IMR-90 (cell line): ENCODE measurements around the gene DAAM1. TPM values are rescaled to one million over a fixed set of nuclear protein-coding genes. Genes with fewer than 3 reads are reported as not detected.

Experiments
- ATAC-seq: fragments of 200-7000 bp; cut with Tn5 transposase; 2 replicates; pipeline ENCODE4 v1.9.1; 2020; ENCODE audit warnings: low read depth, mild to moderate bottlenecking, moderate library complexity
- BruUV-seq: library from RNA; stranded (reverse); fragments of 400-500 nt; replicated peaks from 2 replicates; lab custom pipeline; 2021; lab: Mats Ljungman, UMichigan
- CTCF ChIA-PET: fragments of 300-600 bp; formaldehyde crosslinking; extraction: SDS; loops from one replicate; lab custom pipeline; 2021; ENCODE audit warnings: antibody characterized with exemption; lab: Yijun Ruan, JAX
- POLR2A ChIA-PET: fragments of 300-600 bp; sonication (Branson Sonifier 250); formaldehyde crosslinking; loops from one replicate; lab custom pipeline; 2022; ENCODE audit warnings: antibody characterized with exemption; ENCODE audit not compliant: unreplicated experiment; lab: Charles Lee
- DNase-seq: peaks from one replicate; pipeline ENCODE4 v3.0.0; 2013
- H2AFZ ChIP-seq: replicated peaks from 2 replicates; pipeline ENCODE3; 2013; ENCODE audit warnings: low read length, mild to moderate bottlenecking; ENCODE audit not compliant: poor library complexity
- H2AK5ac ChIP-seq: 2 replicates; pipeline ENCODE4 v1.6.1; 2013; ENCODE audit warnings: low read depth, low read length, inconsistent platforms
- H2AK9ac ChIP-seq: replicated peaks from 2 replicates; pipeline ENCODE3; 2013; ENCODE audit warnings: mild to moderate bottlenecking, low read depth, low read length, moderate library complexity; ENCODE audit not compliant: poor library complexity
- H2BK120ac ChIP-seq: 2 replicates; pipeline ENCODE4 v1.6.1; 2013; ENCODE audit warnings: low read depth, low read length, inconsistent platforms
- H2BK15ac ChIP-seq: 3 replicates; pipeline ENCODE4 v1.6.1; 2013; ENCODE audit warnings: low read depth, low read length, inconsistent platforms
- H2BK20ac ChIP-seq: 2 replicates; pipeline ENCODE4 v1.6.1; 2013; ENCODE audit warnings: low read depth, mild to moderate bottlenecking, inconsistent platforms, low read length, moderate library complexity
- H2BK5ac ChIP-seq: 2 replicates; pipeline ENCODE4 v1.6.1; 2013; ENCODE audit warnings: mild to moderate bottlenecking, low read depth, low read length, inconsistent platforms; ENCODE audit not compliant: poor library complexity, severe bottlenecking
- H3K14ac ChIP-seq: replicated peaks from 2 replicates; pipeline ENCODE4 v1.6.1; 2013; ENCODE audit warnings: low read depth, low read length, inconsistent platforms
- H3K18ac ChIP-seq: 2 replicates; pipeline ENCODE4 v1.6.1; 2013; ENCODE audit warnings: low read depth, low read length, control low read depth
- H3K23ac ChIP-seq: 2 replicates; pipeline ENCODE4 v1.6.1; 2013; ENCODE audit warnings: low read depth, low read length, inconsistent platforms
- H3K27ac ChIP-seq: 2 replicates; pipeline ENCODE4 v1.5.1; 2013; ENCODE audit warnings: mild to moderate bottlenecking, control low read depth, low read length; ENCODE audit not compliant: insufficient read depth
- H3K27me3 ChIP-seq: 2 replicates; pipeline ENCODE4 v1.6.1; 2013; ENCODE audit warnings: low read length; ENCODE audit not compliant: control insufficient read depth, insufficient read depth
- H3K36me3 ChIP-seq: 2 replicates; pipeline ENCODE4 v1.6.1; 2013; ENCODE audit warnings: low read length, mixed read lengths; ENCODE audit not compliant: control insufficient read depth, insufficient read depth
- H3K4ac ChIP-seq: 2 replicates; pipeline ENCODE4 v1.6.1; 2013; ENCODE audit warnings: low read depth, low read length, inconsistent platforms
- H3K4me1 ChIP-seq: 2 replicates; pipeline ENCODE4 v1.6.1; 2013; ENCODE audit warnings: low read length, mixed read lengths; ENCODE audit not compliant: control insufficient read depth, insufficient read depth
- H3K4me2 ChIP-seq: 2 replicates; pipeline ENCODE4 v1.6.1; 2013; ENCODE audit warnings: low read depth, mild to moderate bottlenecking, control low read depth, low read length, moderate library complexity
- H3K4me3 ChIP-seq: 2 replicates; pipeline ENCODE4 v1.5.1; 2013; ENCODE audit warnings: low read depth, mild to moderate bottlenecking, control low read depth, low read length, moderate library complexity; ENCODE audit not compliant: insufficient read depth
- H3K56ac ChIP-seq: 2 replicates; pipeline ENCODE4 v1.6.1; 2013; ENCODE audit warnings: low read length, inconsistent platforms; ENCODE audit not compliant: insufficient read depth; ENCODE audit errors: extremely low read depth
- H3K79me1 ChIP-seq, 2 experiments: 2 replicates each; pipeline ENCODE4 v1.6.1; 2013; ENCODE audit warnings: low read length in 2 of 2, inconsistent platforms in 1 of 2, low read depth in 1 of 2
- H3K9ac ChIP-seq: 2 replicates; pipeline ENCODE4 v1.6.1; 2013; ENCODE audit warnings: low read depth, low read length, control low read depth
- H3K9me1 ChIP-seq: 2 replicates; pipeline ENCODE4 v1.6.1; 2013; ENCODE audit warnings: low read length, inconsistent platforms; ENCODE audit not compliant: insufficient read depth
- H3K9me3 ChIP-seq: 2 replicates; pipeline ENCODE4 v1.6.1; 2013; ENCODE audit warnings: low read length; ENCODE audit not compliant: control insufficient read depth, insufficient read depth
- H4K20me1 ChIP-seq: 2 replicates; pipeline ENCODE4 v1.6.1; 2013; ENCODE audit warnings: low read length, inconsistent platforms; ENCODE audit not compliant: insufficient read depth
- H4K5ac ChIP-seq: 2 replicates; pipeline ENCODE4 v1.6.1; 2013; ENCODE audit warnings: mild to moderate bottlenecking, low read depth, low read length, control low read depth
- H4K8ac ChIP-seq, 2 experiments: 2 replicates each; pipeline ENCODE4 v1.6.1; 2013; ENCODE audit warnings: low read depth in 2 of 2, low read length in 2 of 2, control low read depth in 1 of 2, inconsistent platforms in 1 of 2
- H4K91ac ChIP-seq: 2 replicates; pipeline ENCODE4 v1.6.1; 2013; ENCODE audit warnings: low read depth, low read length, inconsistent platforms; ENCODE audit not compliant: insufficient read depth
- BHLHE40 ChIP-seq: fragments of 150-350 bp; IDR thresholded peaks from 2 replicates; pipeline ENCODE4 v1.6.1; 2016; ENCODE audit warnings: mild to moderate bottlenecking, low read depth, low read length
- CHD1 ChIP-seq: IDR thresholded peaks from 2 replicates; pipeline ENCODE4 v1.6.1; 2012; ENCODE audit warnings: low read depth, low read length, improper control_type of control experiment
- FOS ChIP-seq: fragments of 150-350 bp; IDR thresholded peaks from 2 replicates; pipeline ENCODE4 v1.6.1; 2016; ENCODE audit warnings: low read depth, low read length
- MAFK ChIP-seq: IDR thresholded peaks from 2 replicates; pipeline ENCODE4 v1.6.1; 2012; ENCODE audit warnings: low read depth, low read length, improper control_type of control experiment
- MAZ ChIP-seq: IDR thresholded peaks from 2 replicates; pipeline ENCODE4 v1.6.1; 2012; ENCODE audit warnings: low read depth, mild to moderate bottlenecking, low read length, improper control_type of control experiment, moderate library complexity, borderline replicate concordance
- MXI1 ChIP-seq: IDR thresholded peaks from 2 replicates; pipeline ENCODE4 v1.6.1; 2012; ENCODE audit warnings: low read depth, mild to moderate bottlenecking, low read length, moderate library complexity, borderline replicate concordance
- POLR2A ChIP-seq: IDR thresholded peaks from 2 replicates; pipeline ENCODE4 v1.6.1; 2012; ENCODE audit warnings: mild to moderate bottlenecking, low read depth, low read length
- RAD21 ChIP-seq: IDR thresholded peaks from 2 replicates; pipeline ENCODE4 v1.6.1; 2012; ENCODE audit warnings: low read length, improper control_type of control experiment
- RCOR1 ChIP-seq: IDR thresholded peaks from 2 replicates; pipeline ENCODE4 v1.6.1; 2012; ENCODE audit warnings: mild to moderate bottlenecking, low read length, improper control_type of control experiment; ENCODE audit not compliant: insufficient replicate concordance
- SMC3 ChIP-seq: fragments of 150-350 bp; IDR thresholded peaks from 2 replicates; pipeline ENCODE4 v1.6.1; 2016; ENCODE audit warnings: low read depth, mild to moderate bottlenecking, antibody characterized with exemption, low read length, moderate library complexity
- WGBS, 2 experiments: methylation state at CpG; one replicate each; pipeline versions ENCODE4 v1.1.5 to v1.1.7; 2013; ENCODE audit warnings: missing lambda C conversion rate in 2 of 2; ENCODE audit not compliant: insufficient read length in 1 of 2; ENCODE audit errors: extremely low coverage in 2 of 2; 5-methylcytosine and 5-hydroxymethylcytosine counted together
- dilution Hi-C: fragments of 300-500 bp; cut with HindIII; formaldehyde crosslinking; loops from one replicate; pipeline ENCODE4 v1.14.3; 2018; ENCODE audit warnings: low sequenced_read_pairs; ENCODE audit not compliant: unreplicated experiment
- in situ Hi-C: fragments of 300-500 bp; cut with MboI; formaldehyde crosslinking; loops from 3 replicates; pipeline ENCODE4 v1.14.3; 2019; ENCODE audit warnings: low sequenced_read_pairs, inconsistent platforms, mixed read lengths
- intact Hi-C: fragments of 100-400 bp; cut with micrococcal nuclease; formaldehyde crosslinking; loops from 2 replicates; pipeline ENCODE4 v1.10.0; 2022
- polyA plus RNA-seq, 3 experiments: library from polyadenylated mRNA; depleted of rRNA; stranded (reverse); fragments of >200 nt; gene quantifications; 2 replicates each; pipeline ENCODE4 v1.2.3, GENCODE V29; 2012; ENCODE audit warnings: low replicate concordance in 1 of 3
- total RNA-seq: library from RNA; depleted of rRNA; stranded (reverse); fragments of >200 nt; gene quantifications from 2 replicates; pipeline ENCODE4 v1.2.3, GENCODE V29; 2012
- TF ChIP-seq, protein P1 (sequence below): fragments of 150-350 bp; IDR thresholded peaks from 2 replicates; pipeline ENCODE4 v1.6.1; 2017; ENCODE audit warnings: mild to moderate bottlenecking, antibody characterized with exemption, low read length, low read depth

The DAAM1 gene
- total and polyA plus RNA-seq, 2 of the 4 experiments (the other 2 are of a cell fraction): 4.8 to 5.4 TPM

DNA sequence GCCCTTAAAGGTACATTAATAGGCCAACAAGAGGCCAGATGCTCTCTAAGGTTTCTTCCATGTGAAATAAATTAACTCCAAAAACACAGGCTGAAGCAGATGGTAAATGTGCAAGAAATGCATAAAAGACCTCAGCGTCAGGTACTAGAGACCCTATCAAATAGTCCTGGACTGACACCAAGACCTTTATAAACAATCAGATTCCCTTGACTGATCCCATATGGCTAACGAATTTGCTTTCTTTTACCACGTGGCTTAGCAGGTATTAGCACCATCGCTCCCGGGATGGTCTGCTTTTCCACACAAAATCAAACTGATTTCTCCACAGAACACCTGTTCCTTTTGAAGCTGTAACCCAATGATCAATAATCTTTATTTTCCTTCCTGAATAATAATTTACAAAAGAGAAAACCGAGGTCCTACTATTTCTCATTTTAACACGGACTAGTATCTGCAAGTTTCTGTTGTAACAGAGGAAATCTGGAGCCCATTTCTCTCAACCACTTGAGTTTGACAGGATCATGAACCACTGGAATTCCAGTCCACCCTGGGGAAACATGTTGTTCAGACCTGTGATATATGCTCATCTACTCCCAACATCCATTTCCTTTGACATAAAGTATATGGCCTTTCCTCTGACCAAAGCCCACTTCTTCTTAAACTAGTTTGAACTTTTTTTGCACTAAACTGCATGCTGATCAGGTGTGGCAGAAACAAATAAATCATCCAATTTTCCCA is 48.2 kb upstream of the DAAM1 start:
- Histone ChIP-seq H2AK5ac (no peak overlapping the region), H2AK9ac (no peak overlapping the region), H3K4ac (no peak overlapping the region), H3K36me3 (no peaks in the 10 kb centered on the region), H2BK120ac (no peak overlapping the region), H3K4me2 (no peak overlapping the region), H3K27me3 (peaks cover 6% of the 10 kb centered on the region), H3K9me3 (no peaks in the 10 kb centered on the region), H4K5ac (no peak overlapping the region), H3K27ac (no peak overlapping the region), H3K9me1 (no peaks in the 10 kb centered on the region), H4K20me1 (no peaks in the 10 kb centered on the region), H3K79me1 (no peaks in the 10 kb centered on the region), H3K14ac (no peak overlapping the region), H4K8ac (no peak overlapping the region), H2BK15ac (no peak overlapping the region), H2BK20ac (no peak overlapping the region), H3K4me1 (no peaks in the 10 kb centered on the region), H2AFZ (no peak overlapping the region), H4K91ac (no peak overlapping the region), H3K4me3 (no peak overlapping the region), H2BK5ac (no peak overlapping the region), H3K18ac (no peak overlapping the region), H3K23ac (no peak overlapping the region), H3K56ac (no peak overlapping the region), H3K9ac (no peak overlapping the region)
- BruUV-seq: no TSS peak
- intact Hi-C loops (no loop called here), in situ Hi-C loops (no loop called here), dilution Hi-C loops (no loop called here)
- ChIA-PET POLR2A (interaction anchor here (0.6 kb wide), 2 partner anchors 49 to 127 kb away, joined by 3 read pairs; no protein-coding TSS in a partner anchor), CTCF (no interaction called here)
- WGBS, 2 experiments: no CpG with 5 or more reads among the region's 7 CpGs
- no peak for ATAC-seq
- DNase-seq: no peak
- TF ChIP-seq FOS (no peak), MAFK (no peak), RCOR1 (no peak), MAZ (no peak), CHD1 (no peak), SMC3 (no peak), POLR2A (no peak), MXI1 (no peak), BHLHE40 (no peak), RAD21 (no peak)
- TF ChIP-seq, protein P1, sequence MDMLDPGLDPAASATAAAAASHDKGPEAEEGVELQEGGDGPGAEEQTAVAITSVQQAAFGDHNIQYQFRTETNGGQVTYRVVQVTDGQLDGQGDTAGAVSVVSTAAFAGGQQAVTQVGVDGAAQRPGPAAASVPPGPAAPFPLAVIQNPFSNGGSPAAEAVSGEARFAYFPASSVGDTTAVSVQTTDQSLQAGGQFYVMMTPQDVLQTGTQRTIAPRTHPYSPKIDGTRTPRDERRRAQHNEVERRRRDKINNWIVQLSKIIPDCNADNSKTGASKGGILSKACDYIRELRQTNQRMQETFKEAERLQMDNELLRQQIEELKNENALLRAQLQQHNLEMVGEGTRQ: no peak
